ENCODE results near the gene WNT1. TPM values are rescaled to one million over a fixed set of nuclear protein-coding genes. Genes with fewer than 3 reads are reported as not detected.

The WNT1 gene
- total and polyA plus RNA-seq, 2 of the 4 experiments (the other 2 are of a cell fraction), result not detected

GRCh38 chr12:48969160-48969771, 8.9 kb upstream of the WNT1 start:
- Histone ChIP-seq H3K4me1 (ENCODE audit: control insufficient read depth, insufficient read depth, low read length) (peaks cover 14% of the 10 kb centered on the region), H4K91ac (ENCODE audit: insufficient read depth, low read depth, low read length) (no peak overlapping the region), H4K8ac (ENCODE audit: low read depth in 2 of 2, low read length in 2 of 2) (no peak overlapping the region), H2BK20ac (ENCODE audit: low read depth, low read length) (no peak overlapping the region), H4K20me1 (ENCODE audit: insufficient read depth, low read length) (no peaks in the 10 kb centered on the region; the same call in 1 of the 2 replicates), H3K56ac (ENCODE audit: extremely low read depth, insufficient read depth, low read length) (no peak overlapping the region), H3K27me3 (ENCODE audit: control insufficient read depth, insufficient read depth, low read length) (peaks cover 84% of the 10 kb centered on the region), H3K36me3 (ENCODE audit: control insufficient read depth, insufficient read depth, low read length) (no peaks in the 10 kb centered on the region), H3K4me3 (ENCODE audit: insufficient read depth, low read depth, low read length) (no peak overlapping the region), H3K23ac (ENCODE audit: low read depth, low read length) (no peak overlapping the region), H2AFZ (replicated peaks; ENCODE audit: low read length, poor library complexity) (no peak overlapping the region), H2AK5ac (ENCODE audit: low read depth, low read length) (no peak overlapping the region), H3K9ac (ENCODE audit: low read depth, low read length) (no peak overlapping the region), H3K9me1 (ENCODE audit: insufficient read depth, low read length) (0 out of 2 replicates have a peak, but pooled peaks cover 4% of the 10 kb centered on the region), H2AK9ac (replicated peaks; ENCODE audit: low read depth, low read length, poor library complexity) (no peak overlapping the region), H3K18ac (ENCODE audit: low read depth, low read length) (no peak overlapping the region), H3K4me2 (ENCODE audit: low read depth, low read length) (no peak overlapping the region), H3K14ac (replicated peaks; ENCODE audit: low read depth, low read length) (no peak overlapping the region), H4K5ac (ENCODE audit: low read depth, low read length) (no peak overlapping the region), H3K27ac (ENCODE audit: insufficient read depth, low read length) (no peak overlapping the region), H2BK5ac (ENCODE audit: low read depth, low read length, poor library complexity, severe bottlenecking) (no peak overlapping the region), H3K79me1 (ENCODE audit: low read depth in 1 of 2, low read length in 2 of 2) (no peaks in the 10 kb centered on the region), H2BK120ac (ENCODE audit: low read depth, low read length) (no peak overlapping the region), H2BK15ac (ENCODE audit: low read depth, low read length) (no peak overlapping the region), H3K4ac (ENCODE audit: low read depth, low read length) (no peak overlapping the region), H3K9me3 (ENCODE audit: control insufficient read depth, insufficient read depth, low read length) (no peaks in the 10 kb centered on the region)
- BruUV-seq (replicated peaks), result no TSS peak
- ATAC-seq (ENCODE audit: low read depth) (no peak), DNase-seq (no peak)
- in situ Hi-C loops (cut with MboI; ENCODE audit: low sequenced_read_pairs), result no loop called here
- POLR2A ChIA-PET (ENCODE audit: unreplicated experiment), result no interaction called here
- no CpG with 5 or more reads among the region's 8 CpGs for WGBS, 2 experiments (ENCODE audit: extremely low coverage in 2 of 2, insufficient read length in 1 of 2)
- dilution Hi-C loops (cut with HindIII; ENCODE audit: low sequenced_read_pairs, unreplicated experiment), result no loop called here
- intact Hi-C loops (cut with micrococcal nuclease), result no loop called here
- CTCF ChIA-PET, result interaction anchor here (2.7 kb wide), 1 partner anchor 19 kb away, joined by 7 read pairs; no protein-coding TSS in a partner anchor
- no peak for TF ChIP-seq USF2 (IDR thresholded peaks at IDR 0.05; ENCODE audit: low read depth, low read length)
- no peak for TF ChIP-seq MXI1 (IDR thresholded peaks at IDR 0.05; ENCODE audit: borderline replicate concordance, low read depth, low read length)
- TF ChIP-seq CTCF (conservative IDR thresholded peaks at IDR 0.05; ENCODE audit: low read depth, low read length), result no peak
- TF ChIP-seq NFE2L2 (IDR thresholded peaks at IDR 0.05; ENCODE audit: low read depth, low read length), result no peak
- no peak for TF ChIP-seq ELK1 (IDR thresholded peaks at IDR 0.05; ENCODE audit: borderline replicate concordance, low read depth, low read length)
- no peak for TF ChIP-seq FOS (IDR thresholded peaks at IDR 0.05; ENCODE audit: low read depth, low read length)
- TF ChIP-seq RFX5 (IDR thresholded peaks at IDR 0.05; ENCODE audit: low read depth, low read length), result no peak
- no peak for TF ChIP-seq MAZ (IDR thresholded peaks at IDR 0.05; ENCODE audit: borderline replicate concordance, low read depth, low read length)
- no peak for TF ChIP-seq RCOR1 (IDR thresholded peaks at IDR 0.05; ENCODE audit: insufficient replicate concordance, low read length)
- no peak for TF ChIP-seq RAD21 (IDR thresholded peaks at IDR 0.05; ENCODE audit: low read length)
- no peak for TF ChIP-seq SMC3 (IDR thresholded peaks at IDR 0.05; ENCODE audit: low read depth, low read length)
- TF ChIP-seq CEBPB (IDR thresholded peaks at IDR 0.05; ENCODE audit: low read depth, low read length), result no peak
- no peak for TF ChIP-seq BHLHE40 (IDR thresholded peaks at IDR 0.05; ENCODE audit: low read depth, low read length)

All from IMR-90 (cell line).